ENCODE results near the gene APPL2. TPM values are rescaled to one million over a fixed set of nuclear protein-coding genes. Genes with fewer than 3 reads are reported as not detected.

APPL2 gene
- total and polyA plus RNA-seq, 10 donors, result 11.0 to 75.6 (median 45.7) TPM

DNA sequence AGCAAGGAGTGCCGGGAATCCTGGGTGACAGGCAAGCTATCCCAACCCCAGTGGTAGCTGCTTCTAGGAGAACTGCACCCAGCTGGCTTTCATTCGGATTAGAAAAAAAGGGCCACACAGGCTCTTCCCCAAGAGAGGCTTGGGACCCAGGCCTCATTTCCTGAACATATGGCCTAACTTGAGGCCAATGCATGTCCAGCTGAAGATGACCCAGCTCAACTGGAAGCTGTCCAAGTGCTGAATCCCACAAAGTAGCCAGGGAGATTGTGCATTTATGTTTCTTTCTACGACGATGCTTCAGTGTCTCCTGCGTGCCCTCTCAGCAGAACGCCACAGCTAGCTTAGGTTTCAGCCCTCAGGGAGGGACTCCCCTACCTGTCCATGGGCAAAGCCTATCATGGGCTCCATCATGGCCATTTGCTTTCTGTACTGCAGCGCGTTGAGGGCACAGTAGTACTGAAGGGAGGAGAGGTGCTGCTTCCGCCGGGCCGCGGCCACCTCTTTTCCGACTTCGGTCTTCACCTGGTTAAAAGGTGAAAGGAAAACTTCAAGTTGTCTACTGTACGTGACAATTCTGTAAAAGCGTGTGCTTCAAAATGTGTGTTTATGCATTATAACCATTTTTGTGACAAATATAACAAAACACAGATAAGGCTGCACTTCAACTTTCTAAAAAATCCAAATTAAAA, 29.1 kb downstream of the APPL2 start:
- Histone ChIP-seq H3K36me3 (peaks cover 8 to 100% (median 84%) of the 10 kb centered on the region in 6 donors), H3K9me3 (no peaks in the 10 kb centered on the region), H3K27me3 (replicated peaks in 1 of 7) (no peaks in the 10 kb centered on the region), H3K27ac (no peak overlapping the region), H3K4me1 (no peaks in the 10 kb centered on the region), H3K4me3 (no peak overlapping the region)
- WGBS, 5 donors, result 95 to 100% (median 98%) methylated on average over 16 of the region's 16 CpGs
- intact Hi-C loops (cut with DNase I; ENCODE audit: low total_unique reads), result no loop called here
- TF ChIP-seq POLR2A (IDR thresholded peaks at IDR 0.05), result no peak
- TF ChIP-seq POLR2AphosphoS5 (IDR thresholded peaks at IDR 0.05), result no peak
- TF ChIP-seq, protein P1, sequence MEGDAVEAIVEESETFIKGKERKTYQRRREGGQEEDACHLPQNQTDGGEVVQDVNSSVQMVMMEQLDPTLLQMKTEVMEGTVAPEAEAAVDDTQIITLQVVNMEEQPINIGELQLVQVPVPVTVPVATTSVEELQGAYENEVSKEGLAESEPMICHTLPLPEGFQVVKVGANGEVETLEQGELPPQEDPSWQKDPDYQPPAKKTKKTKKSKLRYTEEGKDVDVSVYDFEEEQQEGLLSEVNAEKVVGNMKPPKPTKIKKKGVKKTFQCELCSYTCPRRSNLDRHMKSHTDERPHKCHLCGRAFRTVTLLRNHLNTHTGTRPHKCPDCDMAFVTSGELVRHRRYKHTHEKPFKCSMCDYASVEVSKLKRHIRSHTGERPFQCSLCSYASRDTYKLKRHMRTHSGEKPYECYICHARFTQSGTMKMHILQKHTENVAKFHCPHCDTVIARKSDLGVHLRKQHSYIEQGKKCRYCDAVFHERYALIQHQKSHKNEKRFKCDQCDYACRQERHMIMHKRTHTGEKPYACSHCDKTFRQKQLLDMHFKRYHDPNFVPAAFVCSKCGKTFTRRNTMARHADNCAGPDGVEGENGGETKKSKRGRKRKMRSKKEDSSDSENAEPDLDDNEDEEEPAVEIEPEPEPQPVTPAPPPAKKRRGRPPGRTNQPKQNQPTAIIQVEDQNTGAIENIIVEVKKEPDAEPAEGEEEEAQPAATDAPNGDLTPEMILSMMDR (IDR thresholded peaks at IDR 0.05 in 8 of 11, conservative IDR thresholded peaks at IDR 0.05 in 3 of 11), result no peak
- no peak for DNase-seq

DNA sequence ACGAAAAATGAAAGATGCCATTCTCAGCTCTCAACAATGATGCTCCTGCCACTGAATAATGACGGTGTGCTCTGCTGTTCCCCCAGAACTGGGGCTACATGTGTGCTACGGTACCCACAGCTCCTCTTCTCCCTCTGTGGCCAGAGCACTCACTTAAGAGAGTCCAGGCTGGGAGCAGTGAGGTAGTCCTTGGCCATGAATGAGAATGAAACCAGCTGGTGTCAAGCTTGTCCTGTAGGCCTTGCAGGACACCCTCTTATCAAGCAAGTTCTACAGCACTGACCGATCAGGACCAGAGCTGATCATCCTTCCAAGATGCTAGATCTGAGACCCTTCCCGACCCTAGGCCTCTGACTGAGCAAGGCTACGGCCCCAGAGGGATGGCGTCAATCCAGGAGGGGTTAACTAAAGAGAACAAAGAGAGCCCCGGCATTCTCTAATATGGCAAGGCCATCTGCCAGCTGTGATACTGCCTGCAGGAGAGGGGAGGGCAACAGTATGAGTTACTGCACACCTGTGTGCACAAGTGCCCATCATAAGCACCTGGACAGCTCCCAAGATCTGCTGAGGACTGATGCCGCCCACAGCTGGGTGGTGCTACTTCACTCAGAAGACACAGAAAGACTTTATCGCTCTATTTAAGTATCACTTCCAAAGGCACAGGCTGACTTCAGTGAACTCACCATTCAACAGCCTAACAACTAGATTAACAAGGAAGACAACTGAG, 30.5 kb downstream of the APPL2 start:
- peaks cover 8 to 100% (median 80%) of the 10 kb centered on the region in 6 donors for H3K36me3 ChIP-seq
- no peaks in the 10 kb centered on the region for H3K4me1 ChIP-seq
- H3K27me3 ChIP-seq (replicated peaks in 1 of 7), result no peaks in the 10 kb centered on the region
- no peak overlapping the region for H3K4me3 ChIP-seq
- TF ChIP-seq, protein P1 (IDR thresholded peaks at IDR 0.05 in 8 of 11, conservative IDR thresholded peaks at IDR 0.05 in 3 of 11), result no peak
- TF ChIP-seq POLR2AphosphoS5 (IDR thresholded peaks at IDR 0.05), result no peak
- no peak for DNase-seq
- intact Hi-C loops (cut with DNase I; ENCODE audit: low total_unique reads), result no loop called here
- H3K9me3 ChIP-seq, result no peaks in the 10 kb centered on the region
- no peak overlapping the region for H3K27ac ChIP-seq
- 87 to 98% (median 93%) methylated on average over 6 to 10 of the region's 10 CpGs for WGBS, 5 donors

DNA sequence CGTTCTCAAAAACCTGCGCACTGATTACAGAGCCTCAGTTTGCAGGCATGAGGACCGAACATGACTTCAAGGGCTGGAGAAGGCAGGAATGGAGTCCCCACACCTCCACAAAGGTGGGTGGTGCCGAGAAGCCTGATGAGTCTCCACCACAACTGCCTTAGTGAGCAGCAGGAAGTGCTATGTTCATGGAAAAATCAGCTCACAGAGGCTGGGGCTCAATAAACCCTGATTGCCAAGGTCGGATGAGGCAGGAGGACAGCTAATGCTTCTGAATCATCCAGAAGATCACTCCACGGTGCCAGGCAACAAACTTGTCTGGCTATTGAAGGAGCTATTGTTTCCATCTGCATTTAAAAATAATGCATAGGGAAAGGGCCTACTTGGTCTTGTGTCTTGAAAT, 31.1 kb downstream of the APPL2 start:
- Histone ChIP-seq H3K4me3 (no peak overlapping the region), H3K4me1 (no peaks in the 10 kb centered on the region), H3K27me3 (replicated peaks in 1 of 7) (no peaks in the 10 kb centered on the region), H3K36me3 (peaks cover 8 to 100% (median 77%) of the 10 kb centered on the region in 6 donors), H3K27ac (no peak overlapping the region), H3K9me3 (no peaks in the 10 kb centered on the region)
- intact Hi-C loops (cut with DNase I; ENCODE audit: low total_unique reads), result no loop called here
- no peak for TF ChIP-seq POLR2AphosphoS5 (IDR thresholded peaks at IDR 0.05)
- no peak for TF ChIP-seq POLR2A (IDR thresholded peaks at IDR 0.05)
- TF ChIP-seq, protein P1 (IDR thresholded peaks at IDR 0.05 in 8 of 11, conservative IDR thresholded peaks at IDR 0.05 in 3 of 11), result no peak
- 81 to 96% (median 89%) methylated on average over 6 of the region's 6 CpGs for WGBS, 5 donors
- no peak for DNase-seq

DNA sequence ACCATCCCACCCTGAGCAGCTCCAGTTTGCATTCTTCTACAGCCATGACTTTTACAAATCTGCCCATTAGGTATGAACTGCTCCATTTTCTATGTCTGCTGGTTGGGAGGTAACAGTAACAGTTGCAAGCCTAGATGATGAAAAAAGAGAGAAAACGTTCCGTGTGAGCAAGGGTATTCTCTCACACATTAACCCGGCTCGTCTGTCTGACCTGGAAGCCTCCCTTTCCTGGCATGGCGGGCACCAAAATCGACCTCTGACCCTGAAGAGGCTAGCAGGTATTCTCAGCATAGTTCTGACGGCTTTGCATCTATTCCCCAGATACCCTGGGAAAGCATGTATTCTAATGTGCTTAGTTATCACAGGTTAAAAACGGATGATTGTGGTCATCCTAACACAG, 31.8 kb downstream of the APPL2 start:
- TF ChIP-seq POLR2AphosphoS5 (IDR thresholded peaks at IDR 0.05), result no peak
- TF ChIP-seq, protein P1 (IDR thresholded peaks at IDR 0.05 in 8 of 11, conservative IDR thresholded peaks at IDR 0.05 in 3 of 11), result no peak
- no peak for TF ChIP-seq POLR2A (IDR thresholded peaks at IDR 0.05)
- Histone ChIP-seq H3K36me3 (peaks cover 8 to 98% (median 72%) of the 10 kb centered on the region in 6 donors), H3K4me1 (no peaks in the 10 kb centered on the region), H3K9me3 (no peaks in the 10 kb centered on the region), H3K27ac (no peak overlapping the region), H3K27me3 (replicated peaks in 1 of 7) (no peaks in the 10 kb centered on the region), H3K4me3 (no peak overlapping the region)
- 89 to 98% (median 93%) methylated on average over 8 of the region's 8 CpGs for WGBS, 5 donors
- intact Hi-C loops (cut with DNase I; ENCODE audit: low total_unique reads), result no loop called here
- DNase-seq, result no peak

Data from spleen (tissue), 11 donors.